NCI-H2171 (cell line): ENCODE data around the gene NUDT13.
"Not testable (repeated sequence)": the region's sequence is repeated elsewhere in the genome, so short reads cannot be mapped to it uniquely, and the experiment has no call there.

Experiments
- DNase-seq: peaks from one replicate; lab custom pipeline; 2025; lab: John Stamatoyannopoulos, UW

Gene NUDT13

DNA sequence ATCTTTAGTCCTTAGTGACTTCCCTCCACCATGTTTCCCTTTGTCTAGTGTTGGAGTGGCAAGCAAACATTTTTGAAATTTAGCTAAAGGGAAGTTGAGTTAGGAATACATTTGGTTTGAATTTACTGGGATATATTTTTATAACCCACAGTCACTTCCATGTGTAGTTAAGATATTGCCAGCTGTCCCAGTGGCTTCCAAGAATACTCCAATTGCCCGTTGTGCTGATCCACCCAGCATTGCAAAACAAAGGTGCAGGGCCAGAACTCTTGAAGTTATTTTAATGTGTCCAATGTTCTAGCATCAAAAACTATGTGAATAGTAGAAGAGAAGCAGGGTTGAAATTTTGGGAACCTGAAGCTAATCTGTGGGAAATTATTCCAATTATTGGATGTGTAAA lies 11.1 kb upstream of the NUDT13 start:
- no peak for DNase-seq

DNA sequence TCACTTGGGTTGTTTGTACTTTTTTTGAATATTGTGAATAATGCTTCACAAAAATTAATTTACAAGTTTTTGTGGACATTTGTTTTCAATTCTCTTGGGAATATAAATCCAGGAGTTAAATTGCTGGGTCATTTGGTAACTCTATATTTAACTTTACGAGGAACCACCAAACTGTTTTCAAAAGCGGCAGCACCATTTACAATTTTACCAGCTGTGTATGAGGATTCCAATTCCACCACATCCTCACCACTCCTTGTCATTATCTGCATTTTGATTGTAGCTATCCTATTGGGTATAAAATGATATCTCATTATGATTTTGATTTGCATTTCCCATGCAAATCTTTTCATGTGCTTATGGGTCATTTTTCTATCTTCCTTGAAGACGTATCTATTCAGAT lies 4.0 kb upstream of the NUDT13 start:
- DNase-seq, result no peak

DNA sequence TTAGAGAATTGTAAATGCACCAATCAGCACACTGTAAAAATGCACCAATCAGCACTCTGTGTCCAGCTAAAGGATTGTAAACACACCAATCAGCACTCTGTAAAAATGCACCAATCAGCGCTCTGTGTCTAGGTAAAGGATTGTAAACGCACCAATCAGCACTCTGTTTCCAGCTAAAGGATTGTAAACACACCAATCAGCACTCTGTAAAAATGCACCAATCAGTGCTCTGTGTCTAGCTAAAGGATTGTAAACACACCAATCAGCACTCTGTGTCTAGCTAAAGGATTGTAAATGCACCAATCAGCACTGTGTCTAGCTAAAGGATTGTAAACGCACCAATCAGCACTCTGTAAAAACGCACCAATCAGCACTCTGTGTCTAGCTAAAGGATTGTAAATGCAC lies 1.0 kb upstream of the NUDT13 start:
- DNase-seq, result not testable (repeated sequence)

DNA sequence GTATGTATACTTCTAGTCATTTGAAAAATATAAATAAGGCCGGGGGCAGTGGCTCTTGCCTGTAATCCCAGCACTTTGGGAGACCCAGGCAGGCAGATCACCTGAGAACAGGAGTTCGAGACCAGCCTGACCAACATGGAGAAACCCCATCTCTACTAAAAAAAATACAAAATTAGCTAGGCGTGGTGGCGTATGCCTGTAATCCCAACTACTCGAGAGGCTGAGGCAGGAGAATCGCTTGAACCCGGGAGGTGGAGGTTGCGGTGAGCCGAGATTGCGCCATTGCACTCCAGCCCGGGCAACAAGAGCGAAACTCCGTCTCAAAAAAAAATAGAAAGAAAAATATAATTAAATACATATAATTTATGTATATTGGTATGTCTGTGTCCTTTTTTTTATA lies 1.8 kb downstream of the NUDT13 start:
- DNase-seq, result not testable (repeated sequence)

DNA sequence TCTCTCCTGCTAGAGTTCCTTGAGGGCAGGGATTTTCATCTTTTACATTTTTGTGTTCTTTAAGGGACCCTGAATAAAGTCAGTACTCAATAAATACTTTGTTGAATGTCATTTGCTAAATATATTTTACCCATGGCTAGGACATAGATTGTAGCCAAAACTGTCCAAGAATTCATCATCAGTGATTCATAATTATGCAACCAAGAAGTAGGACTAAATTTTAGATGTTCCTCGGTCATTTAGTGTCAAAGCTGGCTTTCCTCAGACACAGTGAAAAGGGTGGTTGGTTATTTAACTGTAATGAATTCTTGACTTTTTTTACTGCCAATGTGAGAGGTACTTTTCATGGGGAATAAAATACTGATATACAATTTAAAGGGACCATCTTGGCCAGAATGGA lies 3.3 kb downstream of the NUDT13 start:
- DNase-seq, result no peak

DNA sequence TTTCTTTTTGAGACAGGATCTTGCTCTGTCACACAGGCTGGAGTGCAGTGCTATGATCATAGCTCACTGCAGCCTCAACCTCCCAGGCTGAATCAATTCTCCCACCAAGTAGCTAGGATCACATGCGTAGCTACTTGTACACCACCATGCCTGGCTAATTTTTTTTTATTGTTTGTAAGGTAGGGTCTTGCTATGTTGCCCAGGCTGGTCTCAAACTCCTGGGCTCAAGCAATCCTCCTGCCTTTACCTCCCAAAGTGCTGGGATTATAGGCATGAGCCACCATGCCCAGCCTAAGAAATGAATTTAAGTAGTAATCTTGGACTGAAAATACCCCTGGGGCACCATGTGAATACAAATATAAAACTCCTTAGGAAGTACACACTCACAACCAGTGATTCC lies 5.8 kb downstream of the NUDT13 start:
- no peak for DNase-seq

DNA sequence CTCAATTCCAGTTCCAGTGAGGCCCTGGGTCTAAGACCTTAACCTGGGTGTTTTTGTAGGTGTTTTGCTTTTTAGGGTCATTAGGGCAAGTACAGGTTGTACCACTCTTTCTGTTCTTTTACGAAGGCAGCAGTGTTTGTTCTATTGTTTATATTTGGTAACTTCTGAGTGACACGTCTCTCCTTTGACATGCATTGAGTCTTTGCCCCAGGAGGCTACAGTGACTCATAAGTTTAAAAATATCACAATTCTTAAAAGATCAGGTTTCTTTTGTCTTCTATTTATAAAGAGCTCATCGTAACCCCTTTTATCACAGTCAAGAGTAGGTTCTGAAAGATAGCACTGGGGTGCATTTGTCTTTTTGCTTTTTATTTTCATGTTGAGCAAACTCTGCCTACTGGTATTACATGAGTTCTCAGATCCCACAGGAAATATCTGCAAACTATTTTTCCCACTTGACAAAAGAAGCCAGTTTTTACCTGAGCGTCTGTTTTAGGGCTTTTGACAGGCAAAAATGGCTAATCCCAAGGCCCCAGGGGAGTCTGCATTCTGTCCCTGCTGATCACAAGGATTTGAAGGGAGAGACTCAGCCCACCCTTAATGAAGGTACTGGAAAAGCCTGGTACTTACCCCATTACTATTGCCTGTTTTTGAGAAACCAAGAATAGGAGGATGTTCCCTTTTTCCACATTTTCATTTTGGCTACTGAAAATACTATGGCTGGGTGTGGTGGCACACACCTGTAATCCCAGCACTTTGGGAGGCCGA lies 7.9 kb downstream of the NUDT13 start:
- no peak for DNase-seq

DNA sequence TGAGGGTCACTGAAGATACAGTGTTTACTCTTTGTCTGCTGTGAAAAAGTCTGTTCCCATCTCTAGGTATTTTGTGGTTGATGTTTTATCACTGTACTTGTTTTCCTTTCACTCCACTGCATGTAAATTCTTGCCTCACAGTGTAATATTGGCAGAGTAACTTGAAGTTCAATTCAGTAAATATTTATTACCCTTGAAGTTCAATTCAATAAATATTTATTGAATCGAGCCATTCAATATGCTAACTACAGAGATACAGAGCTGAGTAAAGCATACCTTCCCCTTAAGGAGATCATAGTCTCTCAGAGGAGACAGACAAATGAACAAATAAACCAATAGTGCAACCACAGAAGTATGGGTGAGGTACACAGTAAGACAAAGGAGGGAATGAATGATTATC lies 9.2 kb downstream of the NUDT13 start:
- no peak for DNase-seq

DNA sequence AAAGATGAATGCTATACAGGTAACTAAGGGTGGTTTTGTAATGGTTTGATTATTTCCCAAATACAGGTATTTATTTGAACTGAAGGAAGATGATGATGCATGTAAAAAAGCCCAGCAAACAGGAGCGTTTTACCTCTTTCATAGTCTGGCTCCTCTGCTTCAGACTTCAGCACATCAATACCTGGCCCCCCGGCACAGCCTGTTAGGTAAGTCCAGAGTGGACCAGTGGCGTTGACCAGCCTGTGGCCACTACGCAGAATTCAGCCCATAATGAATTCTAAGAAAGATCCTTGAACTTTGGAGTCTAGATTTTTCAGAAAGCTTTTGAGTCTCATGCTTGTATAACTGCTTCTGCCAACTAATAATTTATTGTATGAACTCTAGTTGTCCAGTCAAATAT lies 9.7 kb downstream of the NUDT13 start:
- DNase-seq, result no peak

DNA sequence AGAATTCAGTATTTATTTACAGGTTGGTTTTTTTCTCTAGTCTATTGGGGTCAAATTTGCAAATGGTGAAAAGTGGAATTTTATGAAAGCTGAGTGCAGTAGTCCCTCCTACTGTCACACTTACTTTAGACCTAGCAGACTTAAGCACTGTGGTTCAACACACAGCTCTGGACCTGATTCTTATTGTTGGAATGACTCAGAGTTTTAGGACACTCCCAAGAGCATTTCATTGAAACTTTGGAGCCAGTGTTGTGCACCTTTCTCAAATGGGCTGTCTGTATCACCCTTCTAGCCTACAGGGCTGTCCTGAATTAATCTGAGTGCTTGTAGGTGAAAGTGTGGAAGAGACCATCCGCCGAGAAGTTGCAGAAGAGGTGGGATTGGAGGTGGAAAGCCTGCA lies 16.1 kb downstream of the NUDT13 start:
- no peak for DNase-seq

DNA sequence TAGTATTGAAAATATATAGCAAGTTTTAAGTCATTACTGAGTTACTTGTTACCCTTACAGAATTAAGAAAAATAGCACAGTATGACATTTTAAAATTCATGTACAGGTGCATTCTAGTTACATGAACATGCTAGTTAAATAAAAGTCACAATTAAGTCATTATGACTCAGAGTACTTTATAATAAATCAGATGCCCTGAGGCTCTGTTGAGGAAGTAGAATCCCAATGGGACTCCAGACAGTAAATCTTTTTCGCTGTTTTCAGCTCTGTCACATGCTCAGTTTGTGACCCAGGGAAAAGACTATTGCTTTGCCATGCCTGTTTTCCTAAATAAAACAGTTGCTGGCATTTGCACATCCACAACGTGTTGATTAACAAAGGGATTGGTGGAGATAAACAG lies 21.0 kb downstream of the NUDT13 start:
- DNase-seq, result no peak

DNA sequence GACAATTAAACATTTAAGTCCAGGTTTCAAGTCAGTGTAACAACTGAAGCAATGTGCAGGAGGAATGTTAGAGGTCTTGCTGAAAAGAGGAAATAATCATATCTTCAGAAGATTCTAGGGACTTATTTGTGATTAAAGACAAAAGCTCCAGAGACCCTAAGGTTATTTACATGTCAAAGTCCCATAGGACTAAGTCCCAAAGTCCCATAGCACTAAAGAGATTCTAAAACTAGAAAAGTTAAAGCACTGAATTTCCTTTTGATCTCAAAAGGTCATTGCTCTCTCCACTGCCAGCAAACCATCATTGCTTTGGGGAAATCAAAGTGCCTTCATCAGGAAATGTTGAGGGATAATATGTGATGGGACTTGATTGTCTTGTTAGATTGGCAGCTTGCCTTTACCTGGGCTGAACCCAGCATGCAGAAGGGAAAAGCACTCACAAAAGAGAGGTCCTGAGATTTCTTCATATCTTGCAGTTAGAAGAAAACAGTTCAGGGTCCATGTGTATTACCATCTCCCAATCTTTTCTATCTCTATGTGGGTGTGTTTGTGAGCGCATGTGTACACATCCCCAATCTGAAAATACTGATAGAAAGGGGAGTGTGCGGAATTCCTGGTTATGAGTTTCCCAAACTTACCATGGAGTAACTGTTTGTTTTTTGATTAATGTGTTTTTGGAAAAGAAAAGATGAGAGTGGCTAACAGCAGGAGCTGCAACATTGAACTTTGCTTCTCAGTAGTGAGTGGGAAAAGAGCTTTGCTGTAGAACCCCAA lies 21.8 kb downstream of the NUDT13 start:
- DNase-seq, result no peak

DNA sequence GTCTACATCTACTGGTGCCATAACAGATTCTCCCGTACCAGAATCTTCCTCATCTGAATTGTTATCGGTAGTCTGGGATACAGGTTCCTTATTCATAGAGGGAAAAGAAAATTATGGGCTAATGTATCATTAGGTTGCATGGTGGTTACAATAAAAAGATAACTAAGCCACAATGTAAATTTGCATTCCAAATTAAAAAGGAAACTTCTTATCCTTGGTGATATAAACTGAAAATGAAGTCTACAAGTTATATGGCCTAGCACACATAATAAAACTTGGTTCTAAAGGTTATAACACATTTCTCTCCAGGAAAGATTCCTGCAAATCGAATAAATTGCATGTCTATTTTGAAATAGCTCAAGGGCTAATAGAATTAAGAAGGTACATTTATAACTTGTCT lies 24.5 kb downstream of the NUDT13 start:
- DNase-seq, result no peak

DNA sequence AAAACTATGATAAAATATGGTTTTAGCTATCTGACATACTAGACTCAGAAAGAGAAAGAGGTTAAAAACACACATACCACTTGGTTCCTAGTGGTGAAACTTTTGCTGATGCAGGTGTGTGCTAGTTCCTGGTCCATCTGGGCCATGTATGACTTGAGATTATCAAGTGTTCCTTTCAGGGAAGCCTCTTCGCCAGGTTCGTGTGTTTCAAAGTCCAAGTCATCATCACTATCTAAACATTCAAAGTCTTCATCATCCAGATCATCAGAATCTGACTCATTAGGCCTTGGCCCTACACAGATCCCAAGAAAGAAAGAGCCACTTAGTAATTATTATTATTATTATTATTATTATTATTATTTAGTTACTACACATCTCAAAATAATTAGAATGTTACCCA lies 26.4 kb downstream of the NUDT13 start:
- DNase-seq, result no peak

DNA sequence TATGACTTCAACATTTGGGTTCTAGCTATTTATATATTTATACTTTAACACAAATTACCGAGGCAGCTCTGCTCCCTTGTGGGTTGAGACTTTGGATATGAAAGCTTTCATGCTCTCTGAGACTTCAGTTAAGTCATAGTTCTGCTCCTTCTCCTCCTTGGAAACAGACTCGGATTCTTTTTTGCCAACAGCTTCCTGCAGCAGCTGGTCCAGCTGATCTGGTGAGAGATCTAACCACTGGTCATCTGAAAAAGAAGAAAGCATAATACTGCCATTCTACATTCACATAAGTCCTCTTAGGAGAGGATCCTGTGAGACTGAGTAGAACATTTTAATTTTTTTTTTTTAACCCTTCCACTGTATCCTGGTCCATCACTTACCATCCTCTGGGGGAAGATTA lies 29.0 kb downstream of the NUDT13 start:
- DNase-seq, result no peak

DNA sequence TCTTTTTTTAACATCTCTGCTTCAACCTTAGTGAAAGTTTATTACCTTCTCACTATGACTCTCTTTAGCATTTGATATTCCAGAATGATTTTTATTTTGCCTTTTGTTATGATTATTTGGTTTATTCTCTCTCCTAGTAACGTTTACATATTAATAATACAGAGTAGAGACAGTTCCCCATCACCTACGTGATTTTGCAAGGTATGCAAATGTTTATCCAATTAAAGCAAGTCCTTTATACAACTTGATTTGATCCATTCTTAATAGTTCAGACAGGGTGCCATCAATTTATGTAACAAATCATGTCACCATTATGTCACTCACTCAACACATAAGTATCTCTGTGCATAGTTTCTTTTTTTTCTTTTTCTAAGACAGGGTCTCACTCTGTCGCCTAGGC lies 31.3 kb downstream of the NUDT13 start:
- no peak for DNase-seq

DNA sequence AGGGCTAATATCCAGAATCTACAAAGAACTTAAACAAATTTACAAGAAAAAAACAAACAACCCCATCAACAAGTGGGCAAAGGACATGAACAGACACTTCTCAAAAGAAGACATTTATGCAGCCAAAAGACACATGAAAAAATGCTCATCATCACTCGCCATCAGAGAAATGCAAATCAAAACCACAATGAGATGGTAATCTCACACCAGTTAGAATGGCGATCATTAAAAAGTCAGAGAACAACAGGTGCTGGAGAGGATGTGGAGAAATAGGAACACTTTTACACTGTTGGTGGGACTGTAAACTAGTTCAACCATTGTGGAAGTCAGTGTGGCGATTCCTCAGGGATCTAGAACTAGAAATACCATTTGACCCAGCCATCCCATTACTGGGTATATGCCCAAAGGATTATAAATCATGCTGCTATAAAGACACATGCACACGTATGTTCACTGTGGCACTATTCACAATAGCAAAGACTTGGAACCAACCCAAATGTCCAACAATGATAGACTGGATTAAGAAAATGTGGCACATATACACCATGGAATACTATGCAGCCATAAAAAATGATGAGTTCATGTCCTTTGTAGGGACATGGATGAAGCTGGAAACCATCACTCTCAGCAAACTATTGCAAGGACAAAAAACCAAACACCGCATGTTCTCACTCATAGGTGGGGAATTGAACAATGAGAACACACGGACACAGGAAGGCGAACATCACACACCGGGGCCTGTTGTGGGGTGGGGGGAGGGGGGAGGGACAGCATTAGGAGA lies 40.6 kb downstream of the NUDT13 start:
- DNase-seq, result not testable (repeated sequence)

DNA sequence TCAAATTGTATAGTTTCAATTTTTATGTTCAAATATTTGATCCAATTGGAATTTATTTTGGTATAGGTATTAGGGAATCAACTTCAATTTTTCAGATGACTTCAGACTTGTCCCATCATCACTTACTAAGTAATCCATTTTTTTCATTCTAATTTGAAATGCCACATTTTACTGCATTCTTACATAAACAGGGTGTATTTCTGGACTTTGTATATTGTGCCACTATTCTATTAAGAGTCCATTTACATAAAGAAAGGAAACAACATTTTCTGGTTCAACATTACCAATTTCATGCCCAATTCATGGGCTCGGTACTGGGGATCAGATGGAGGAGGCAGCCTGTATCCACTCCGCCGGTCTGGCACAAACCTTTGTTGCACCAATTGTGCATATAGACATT lies 41.8 kb downstream of the NUDT13 start:
- DNase-seq, result no peak

DNA sequence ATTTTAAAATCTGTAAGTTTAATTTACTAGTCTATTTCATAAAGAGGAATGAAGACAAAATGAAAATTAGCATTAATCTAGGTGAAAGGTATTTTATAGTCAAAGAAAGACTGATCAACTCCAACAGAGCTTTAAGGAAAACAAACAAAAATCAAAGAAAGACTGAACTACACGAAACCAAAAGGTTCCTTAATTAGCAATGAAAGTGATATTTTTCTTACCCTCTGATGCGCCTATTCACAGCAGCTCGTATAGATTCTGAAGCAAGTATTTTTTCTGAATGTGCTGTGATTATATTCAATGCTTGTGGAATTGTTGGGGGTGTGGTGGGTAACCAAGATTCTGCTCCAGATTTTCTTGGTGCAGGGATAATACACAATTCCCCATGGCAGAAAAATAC lies 45.8 kb downstream of the NUDT13 start:
- no peak for DNase-seq

DNA sequence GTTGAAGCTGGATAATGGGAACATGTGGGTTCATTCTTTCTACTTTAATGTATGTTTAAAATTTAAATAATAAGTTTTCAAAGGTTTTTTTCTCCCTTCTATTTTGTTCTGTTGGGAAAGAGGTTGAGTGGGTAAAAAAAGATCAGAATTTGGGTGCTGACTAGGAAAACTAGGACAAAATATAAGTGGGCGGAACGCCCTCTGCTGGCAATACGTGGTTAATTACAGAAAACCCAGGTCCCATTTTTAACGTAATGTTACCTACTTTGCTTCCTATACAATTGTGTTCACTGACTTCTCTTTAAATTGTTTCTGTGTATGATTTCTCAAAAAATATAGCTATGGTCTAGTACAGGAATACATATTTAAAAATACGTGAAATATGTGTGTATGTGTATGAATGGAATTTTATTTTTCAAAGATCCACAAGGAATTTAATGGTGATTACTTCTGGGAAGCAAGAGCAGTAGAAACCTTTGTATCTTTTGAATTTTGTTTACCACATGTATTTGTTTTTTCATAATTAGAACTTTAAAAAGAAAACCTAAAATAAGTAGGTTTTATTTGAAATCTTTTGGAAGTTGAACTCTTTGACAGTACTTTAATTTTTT lies 48.9 kb downstream of the NUDT13 start:
- DNase-seq, result no peak

DNA sequence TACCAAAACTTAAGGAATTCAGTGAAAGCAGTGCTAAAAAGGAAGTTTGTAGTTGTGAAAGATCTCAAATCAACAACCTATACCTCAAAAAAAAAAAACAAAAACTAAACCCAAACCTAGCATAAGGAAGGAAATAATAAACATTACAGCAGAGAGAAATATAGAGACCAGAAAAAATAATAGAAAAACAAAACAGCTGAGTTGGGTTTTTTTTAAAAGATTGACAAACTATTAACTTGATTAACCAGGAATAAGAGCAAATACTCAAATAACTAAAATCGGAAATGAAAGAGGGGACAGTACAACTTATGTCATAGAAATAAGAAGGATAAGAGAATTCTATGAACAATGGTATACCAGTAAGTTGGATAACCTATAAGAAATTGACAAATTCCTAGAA lies 50.8 kb downstream of the NUDT13 start:
- DNase-seq, result no peak

DNA sequence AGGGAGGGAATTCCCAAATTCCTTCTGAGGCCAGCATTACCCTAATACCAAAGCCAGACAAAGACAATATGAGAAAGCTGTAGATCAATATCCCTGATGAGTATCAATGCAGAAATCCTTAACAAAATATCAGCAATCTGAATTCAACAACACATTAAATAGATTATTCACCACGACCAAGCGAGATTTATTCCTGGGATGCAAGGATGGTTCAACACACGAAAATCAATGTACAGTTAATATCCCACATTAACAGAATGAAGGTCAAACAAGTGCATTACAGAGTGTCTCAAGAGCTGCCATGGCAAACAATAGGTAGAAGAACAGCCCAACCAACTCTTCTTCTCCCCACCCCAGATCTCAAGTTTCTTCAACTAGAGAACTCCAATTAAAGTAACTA lies 51.4 kb downstream of the NUDT13 start:
- DNase-seq, result no peak

DNA sequence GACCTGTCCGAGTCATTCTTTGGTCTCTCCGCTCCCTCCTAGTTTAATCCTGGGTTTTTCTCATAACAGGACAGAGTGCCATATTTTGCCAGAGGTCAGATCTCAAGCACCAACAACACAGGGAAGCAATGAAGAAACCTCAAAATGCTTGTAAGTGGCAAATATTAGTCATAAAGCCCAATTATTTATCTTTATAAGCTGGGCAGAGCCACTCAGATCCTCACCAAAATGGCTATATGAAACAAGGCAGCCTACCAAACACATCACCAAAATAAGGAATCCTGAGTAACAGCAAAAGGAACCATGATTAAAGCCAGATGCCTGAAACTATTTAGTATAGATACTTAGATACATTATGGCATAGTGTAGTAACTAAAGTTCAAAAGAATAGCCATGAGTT lies 52.8 kb downstream of the NUDT13 start:
- no peak for DNase-seq
